Neural progenitor cell (in vitro differentiated cells): ENCODE data around the gene ZNF641.

Experiments
- CTCF ChIP-seq: fragments of 200-600 bp; sonication (generic); IDR thresholded peaks from 2 replicates; pipeline ENCODE4 v1.5.1; 2017; ENCODE audit warnings: antibody characterized with exemption, mild to moderate bottlenecking
- EZH2 ChIP-seq: fragments of 200-600 bp; sonication (generic); IDR thresholded peaks from 2 replicates; pipeline ENCODE4 v1.6.1; 2017; ENCODE audit warnings: antibody characterized with exemption, mild to moderate bottlenecking, moderate library complexity
- EZH2phosphoT487 ChIP-seq: fragments of 200-600 bp; sonication (generic); IDR thresholded peaks from 2 replicates; pipeline ENCODE4 v1.6.1; 2017; ENCODE audit warnings: antibody characterized with exemption

GRCh38 chr12:48342980-48343379 lies 7.7 kb downstream of the ZNF641 start:
- no peak for TF ChIP-seq EZH2phosphoT487
- no peak for TF ChIP-seq CTCF
- TF ChIP-seq EZH2: no peak
